T-helper 2 cell (primary cell): ENCODE measurements around the gene TENT4A.

Experiments used
- DNase-seq, 5 experiments: peaks; one replicate each; pipeline versions ENCODE4 v3.0.0 to v3.0.0-alpha.2; 2012 to 2022

The TENT4A gene

DNA sequence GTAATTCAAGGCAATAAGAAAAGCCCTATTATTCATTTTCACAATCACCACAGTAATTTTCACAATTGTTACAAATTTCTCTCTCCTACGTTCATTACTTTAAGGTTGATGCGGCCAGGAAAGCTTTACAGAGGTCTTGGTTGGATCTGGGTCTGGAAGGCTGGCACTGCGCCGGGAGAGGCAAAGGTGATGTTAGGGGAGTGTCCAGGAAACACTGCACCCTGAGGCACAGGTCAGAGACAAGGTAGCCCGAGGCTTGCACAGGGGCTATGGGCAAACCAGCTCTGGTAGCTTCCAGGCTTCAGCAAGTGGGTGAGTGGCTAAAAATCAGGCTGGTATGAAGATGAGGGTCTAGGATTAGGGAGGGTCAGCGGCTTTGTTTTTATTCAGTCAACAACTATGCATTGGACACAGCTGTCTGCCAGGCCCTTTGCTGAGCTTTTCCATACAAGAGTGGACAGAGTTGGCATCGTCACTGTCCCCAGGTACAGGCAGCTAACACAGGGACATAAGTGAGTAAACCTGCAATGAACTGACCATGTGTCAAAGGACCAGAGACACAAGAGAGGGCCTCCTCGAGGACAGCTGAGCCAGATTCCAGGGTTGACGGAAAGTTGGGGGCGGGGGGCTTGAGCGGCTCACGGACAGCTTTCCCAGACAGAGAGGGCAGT is 12.4 kb upstream of the TENT4A start:
- DNase-seq, result no peak

DNA sequence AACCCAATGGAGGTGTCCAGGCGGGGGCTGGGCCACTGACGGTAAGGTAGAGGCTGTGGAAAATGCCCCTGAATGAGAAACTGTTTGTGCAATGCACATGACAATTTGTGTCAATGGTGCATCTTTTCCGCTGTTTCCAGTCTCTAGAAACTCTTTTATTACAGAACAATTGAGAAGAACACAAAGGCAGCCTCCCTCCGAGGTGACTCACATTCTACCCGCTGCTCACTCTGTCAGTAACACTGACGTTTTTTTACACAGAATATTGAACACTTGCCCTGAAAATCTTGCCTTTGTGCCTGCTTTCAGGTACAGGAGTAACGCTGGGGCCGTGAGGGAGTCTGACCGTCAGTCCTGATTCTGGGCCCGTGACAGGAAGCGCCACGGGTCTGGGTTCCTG is 11.7 kb upstream of the TENT4A start:
- no peak for DNase-seq

- no peak for DNase-seq
Measured at GRCh38 chr5:6702633-6703032, 10.6 kb upstream of the TENT4A start.

DNA sequence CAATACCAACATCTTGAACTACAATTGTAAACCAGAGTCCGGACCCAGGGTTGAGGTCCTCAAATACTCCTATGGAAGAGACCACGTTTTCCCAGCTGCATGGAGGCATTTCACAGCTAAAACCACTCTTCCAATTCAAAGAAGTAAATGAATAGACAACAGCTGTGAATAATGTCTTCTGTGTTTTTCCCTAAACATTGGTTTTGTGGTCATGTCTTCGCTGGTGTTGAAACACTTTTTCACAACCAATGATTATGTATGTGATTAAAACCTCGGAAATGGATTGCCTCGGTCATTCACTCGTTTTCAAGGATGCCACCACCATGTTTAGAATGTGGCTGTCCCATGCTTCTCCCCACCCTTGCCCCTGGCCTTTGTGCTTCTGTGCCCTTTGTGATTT is 9.4 kb upstream of the TENT4A start:
- DNase-seq, result no peak

GRCh38 chr5:6704361-6704851 is 8.8 kb upstream of the TENT4A start:
- DNase-seq, result no peak

DNA sequence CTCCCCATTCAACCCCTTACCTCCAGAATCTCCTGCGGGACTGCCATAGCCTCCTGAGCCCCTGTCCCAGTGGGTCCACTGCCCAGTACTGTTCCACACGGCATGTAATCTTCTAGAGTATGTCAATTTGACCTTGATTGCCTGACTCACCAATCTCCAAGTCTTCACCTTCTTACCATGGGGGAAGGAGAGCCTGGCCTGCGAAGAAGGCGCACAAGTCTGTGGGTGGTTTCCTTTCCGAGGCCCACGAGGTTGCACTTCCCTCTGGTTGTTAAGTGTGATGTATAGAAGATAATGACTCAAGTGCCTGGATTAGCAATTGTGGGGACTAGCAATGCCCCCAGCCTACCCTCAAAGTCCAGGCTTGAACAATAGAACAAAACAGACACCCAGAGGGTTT is 8.1 kb upstream of the TENT4A start:
- no peak for DNase-seq

DNA sequence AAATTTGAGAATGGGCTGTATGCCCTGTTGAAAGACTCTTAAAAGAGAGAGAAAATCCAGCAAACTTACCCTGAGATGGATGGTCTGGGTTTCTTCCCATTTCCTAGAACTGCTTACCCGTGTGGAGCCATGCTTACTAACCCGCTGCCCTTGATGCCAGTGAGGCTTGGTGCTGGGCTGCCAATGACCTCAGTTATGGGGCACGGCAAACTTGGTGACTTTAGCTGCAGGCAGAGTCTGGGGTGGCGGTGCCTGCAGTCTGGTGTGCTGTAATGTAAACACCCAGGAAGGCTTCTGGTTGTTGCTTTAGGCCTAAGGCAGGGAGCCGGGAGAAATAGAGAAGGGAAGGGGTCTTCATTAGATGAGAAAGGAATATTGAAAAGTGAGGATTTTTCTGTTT is 7.3 kb upstream of the TENT4A start:
- no peak for DNase-seq

DNA sequence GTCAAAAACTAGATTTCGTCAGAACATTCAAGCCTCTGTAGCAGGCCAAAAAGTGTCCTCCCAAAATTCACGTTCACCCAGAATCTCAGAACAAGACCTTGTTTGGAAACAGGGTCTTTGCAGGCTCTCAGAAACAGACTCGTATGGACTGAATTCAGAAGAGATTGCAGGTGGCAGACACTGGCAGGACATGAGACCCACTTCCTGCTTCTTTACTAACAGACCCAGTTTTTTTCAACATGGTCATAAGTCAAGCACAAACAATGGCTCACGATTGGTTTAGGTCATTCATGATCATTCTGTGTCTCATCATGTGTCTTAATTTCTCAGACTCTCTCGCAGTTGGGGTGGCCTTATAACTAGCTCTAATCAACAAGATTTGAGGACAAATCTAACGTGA is 5.4 kb upstream of the TENT4A start:
- DNase-seq, result no peak

DNA sequence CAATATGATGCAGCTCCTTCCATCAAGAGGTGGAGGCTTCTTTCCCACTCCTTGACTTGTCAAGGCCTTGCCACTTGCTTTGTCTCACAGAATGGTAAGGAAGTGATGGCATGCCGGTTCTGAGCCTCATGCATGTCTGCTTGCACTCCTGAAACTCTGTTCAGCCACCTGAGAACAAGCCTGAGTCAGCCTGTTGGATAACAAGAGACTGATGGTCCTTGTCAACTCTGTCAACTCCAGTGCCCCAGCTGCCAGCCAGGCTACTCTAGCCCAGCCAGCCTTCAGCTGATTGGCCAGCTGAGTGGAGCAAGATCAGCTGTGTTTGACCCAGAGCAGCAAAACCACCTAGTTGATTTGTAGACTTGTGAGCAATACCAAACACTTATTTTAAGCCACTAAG is 4.4 kb upstream of the TENT4A start:
- no peak for DNase-seq

DNA sequence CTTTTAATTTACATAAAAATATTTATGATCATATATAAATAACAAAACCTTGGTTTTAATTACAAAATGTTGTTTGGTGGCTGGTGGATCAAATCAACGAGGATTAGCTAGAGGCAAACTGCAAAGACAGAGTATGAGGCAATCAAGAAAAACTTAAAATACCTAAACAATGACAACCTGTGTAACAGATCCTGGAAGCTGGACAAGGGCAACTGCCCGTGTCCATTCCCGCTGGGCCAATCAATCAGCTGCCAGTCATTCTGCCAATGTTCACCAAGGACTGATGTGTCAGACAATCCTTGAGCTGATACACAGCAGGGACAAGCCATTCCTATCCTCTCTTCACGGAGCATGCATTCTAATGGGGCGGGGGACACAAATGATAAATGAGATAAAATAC is 3.2 kb upstream of the TENT4A start:
- no peak for DNase-seq

- no peak for DNase-seq
Measured at GRCh38 chr5:6710551-6711318, 2.5 kb upstream of the TENT4A start.

DNA sequence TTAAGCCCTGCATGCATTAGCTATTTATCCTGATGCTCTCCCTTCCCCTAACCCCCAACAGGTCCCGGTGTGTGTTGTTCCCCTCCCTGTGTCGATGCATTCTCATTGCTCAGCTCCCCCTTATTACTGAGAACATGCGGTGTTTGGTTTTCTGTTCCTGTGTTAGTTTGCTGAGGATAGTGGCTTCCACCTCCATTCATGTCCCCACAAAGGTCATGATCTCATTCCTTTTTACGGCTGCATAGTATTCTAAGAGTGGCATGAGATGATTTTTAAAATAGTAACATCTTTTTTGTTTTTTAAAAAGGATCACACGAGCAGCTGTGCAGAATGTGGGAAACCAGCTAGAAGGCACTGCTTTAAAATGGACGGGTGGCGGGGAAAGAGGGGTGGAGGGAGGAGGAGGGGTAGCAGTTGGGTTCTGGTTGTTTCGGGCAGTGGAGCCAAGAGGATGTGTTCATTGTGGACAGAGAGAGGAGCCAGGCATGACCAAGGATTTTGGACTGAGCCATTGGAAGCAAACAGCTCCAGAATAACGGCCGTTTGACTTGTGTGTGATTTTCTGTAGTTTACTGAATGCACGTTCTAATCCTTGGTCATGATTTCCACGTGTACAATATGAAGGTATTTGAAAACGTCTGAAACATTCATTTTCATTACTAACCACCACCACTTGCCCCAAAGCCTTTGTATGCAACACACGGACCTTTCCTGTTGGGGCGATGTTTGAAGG is 1.7 kb upstream of the TENT4A start:
- no peak for DNase-seq

- DNase-seq, result peak; percentile 14 to 71 (median 27)
Measured at GRCh38 chr5:6712142-6712576, 1.1 kb upstream of the TENT4A start.

GRCh38 chr5:6712577-6713273 is 507 bp upstream of the TENT4A start:
- DNase-seq, result peak in 4 of 5 experiments; percentile 95 to 98 (median 96)

DNA sequence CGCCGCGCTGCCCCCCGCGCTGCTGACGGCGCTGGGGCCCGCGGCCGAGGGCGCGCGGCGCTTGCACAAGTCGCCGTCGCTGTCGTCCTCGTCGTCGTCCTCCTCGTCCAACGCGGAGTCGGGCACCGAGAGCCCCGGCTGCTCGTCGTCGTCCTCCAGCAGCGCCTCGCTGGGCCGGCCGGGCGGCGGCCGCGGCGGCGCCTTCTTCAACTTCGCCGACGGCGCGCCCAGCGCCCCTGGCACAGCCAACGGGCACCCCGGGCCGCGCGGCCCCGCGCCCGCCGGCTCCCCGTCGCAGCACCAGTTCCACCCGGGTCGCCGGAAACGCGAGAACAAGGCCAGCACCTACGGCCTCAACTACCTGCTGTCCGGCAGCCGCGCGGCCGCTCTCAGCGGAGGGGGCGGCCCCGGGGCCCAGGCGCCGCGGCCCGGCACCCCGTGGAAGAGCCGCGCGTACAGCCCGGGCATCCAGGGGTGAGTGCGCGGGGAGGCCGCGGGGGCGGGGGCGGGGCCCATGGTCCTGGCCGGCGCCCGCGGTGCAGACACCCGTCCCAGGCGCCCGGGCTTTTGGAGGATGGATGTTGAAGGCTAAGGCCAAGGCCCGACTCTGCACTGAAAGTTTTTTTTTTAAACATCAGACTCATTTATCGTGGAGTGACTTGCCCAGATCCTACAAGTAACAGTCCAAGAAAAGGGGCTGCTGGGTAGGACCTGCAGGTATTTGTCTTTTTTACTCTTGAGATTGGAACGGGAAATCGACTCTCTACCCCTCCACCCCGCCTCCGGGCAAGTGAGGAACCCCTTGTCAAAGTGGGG is 1.2 kb downstream of the TENT4A start:
- DNase-seq, result peak in 2 of 5 experiments; percentile 16 to 49

GRCh38 chr5:6715271-6715670 is 2.0 kb downstream of the TENT4A start:
- DNase-seq, result no peak

GRCh38 chr5:6715758-6716628 is 2.8 kb downstream of the TENT4A start:
- peak in 2 of 5 experiments; percentile 21 to 58 for DNase-seq

DNA sequence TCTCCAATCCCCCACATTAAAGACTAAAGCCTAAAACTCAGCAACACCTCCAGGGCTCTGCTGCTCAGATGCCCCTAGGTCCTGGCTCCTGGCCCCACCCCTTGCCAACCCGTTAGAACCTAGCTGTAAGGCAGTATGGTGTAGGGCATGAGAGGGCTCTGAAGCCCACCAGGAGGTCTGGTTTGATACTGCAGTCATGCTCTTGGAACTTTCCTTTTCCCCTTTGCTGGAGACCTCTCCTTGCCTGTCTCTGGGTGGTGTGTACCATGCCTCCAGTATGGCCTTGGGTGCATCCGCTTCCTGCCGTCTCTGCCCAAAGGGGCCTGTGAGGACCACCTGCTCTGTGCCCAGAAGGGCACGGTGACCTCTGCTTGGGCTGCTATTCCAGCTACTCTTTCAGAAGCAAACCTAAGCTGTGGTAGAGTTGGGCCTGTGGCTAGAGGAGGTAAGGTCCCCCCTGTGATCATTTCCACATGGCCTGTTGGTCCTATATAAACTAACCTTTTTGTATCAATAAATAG is 3.5 kb downstream of the TENT4A start:
- no peak for DNase-seq

GRCh38 chr5:6717247-6717646 is 4.0 kb downstream of the TENT4A start:
- no peak for DNase-seq

GRCh38 chr5:6717687-6718086 is 4.5 kb downstream of the TENT4A start:
- no peak for DNase-seq
